SIG-M5 treated with dmso at 0.1 percent for 504 hours (cell line): ENCODE measurements around the gene HID1.
"Not testable (repeated sequence)": the region's sequence is repeated elsewhere in the genome, so short reads cannot be mapped to it uniquely, and the experiment has no call there.

ENCODE experiments used
- DNase-seq: peaks from one replicate; lab custom pipeline; 2025; ENCODE audit not compliant: unreplicated experiment; lab: John Stamatoyannopoulos, UW

Gene HID1

GRCh38 chr17:74972107-74972972 lies at the start of gene HID1:
Gene HID1 (minus strand): TSS chr17:74972759. CDS start chr17:74972656, 103 bp downstream.
- peak; percentile 46 for DNase-seq

GRCh38 chr17:75020331-75021110 lies 48.0 kb upstream of the HID1 start:
- no peak for DNase-seq

DNA sequence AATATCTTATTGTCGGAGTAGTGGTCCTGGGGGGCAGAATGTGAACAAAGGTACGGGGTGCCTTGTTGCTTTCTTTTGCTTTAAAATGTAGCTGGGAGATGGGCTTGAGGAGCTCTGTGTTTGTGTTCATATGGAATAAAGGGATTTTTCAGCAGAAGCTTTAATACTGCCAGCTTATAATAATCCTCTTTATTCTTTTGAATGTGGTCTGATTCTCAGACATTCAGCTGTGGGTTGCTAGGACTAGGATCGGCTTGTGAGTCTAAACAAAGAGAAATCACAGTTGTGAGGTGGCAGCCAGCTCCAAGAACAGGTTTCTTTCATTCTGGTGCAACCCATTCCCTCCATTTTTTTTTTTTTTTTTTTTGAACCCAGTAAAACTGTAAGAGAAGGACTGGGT lies 47.2 kb upstream of the HID1 start:
- no peak for DNase-seq

DNA sequence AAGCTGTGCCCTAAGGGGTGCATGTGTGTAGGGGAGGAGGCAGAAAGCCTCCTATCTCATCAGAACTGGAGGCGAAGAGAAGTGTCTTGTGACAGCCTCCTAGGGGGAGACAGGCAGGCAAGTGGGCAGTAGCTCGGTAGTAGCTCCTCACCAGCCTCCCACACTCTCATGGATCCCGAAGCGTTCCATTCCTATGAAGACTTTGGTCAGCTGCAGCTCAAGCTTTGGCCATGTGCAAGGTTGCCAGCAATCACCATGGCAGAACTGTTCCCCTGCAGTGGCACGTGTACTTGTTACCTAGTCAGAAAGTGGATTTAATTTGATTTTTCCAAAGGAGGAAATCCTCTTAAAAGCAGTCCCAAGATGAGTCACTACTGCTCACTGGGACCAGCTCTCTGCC lies 46.6 kb upstream of the HID1 start:
- DNase-seq = no peak

DNA sequence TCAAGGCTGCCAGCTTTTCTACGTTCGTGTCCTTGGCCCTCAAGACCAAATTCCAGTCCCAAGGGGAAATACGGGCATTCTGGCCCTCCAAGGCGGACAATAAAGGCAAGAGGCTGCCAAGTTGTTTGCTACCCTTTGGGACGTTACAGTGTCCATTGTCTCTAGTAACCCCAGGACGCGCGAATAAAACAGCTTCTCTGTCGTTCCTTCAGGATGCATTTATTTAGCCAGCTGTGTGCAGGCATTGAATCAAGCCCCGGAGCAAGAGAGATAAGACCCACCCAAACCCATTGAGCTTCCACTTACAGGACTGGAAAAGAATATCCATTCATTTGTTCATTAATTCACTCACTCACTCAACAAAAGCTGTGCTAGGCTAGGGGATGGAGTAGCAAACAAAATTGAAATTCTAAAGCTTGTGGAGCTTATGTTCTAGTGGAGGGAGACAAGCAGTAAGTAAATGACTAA lies 40.6 kb upstream of the HID1 start:
- no peak for DNase-seq

GRCh38 chr17:75012346-75013091 lies 40.0 kb upstream of the HID1 start, which contains the start of gene MRPL58:
Gene MRPL58 (plus strand): TSS chr17:75012670. CDS start chr17:75012687, 17 bp downstream.
- peak; percentile 78 for DNase-seq

DNA sequence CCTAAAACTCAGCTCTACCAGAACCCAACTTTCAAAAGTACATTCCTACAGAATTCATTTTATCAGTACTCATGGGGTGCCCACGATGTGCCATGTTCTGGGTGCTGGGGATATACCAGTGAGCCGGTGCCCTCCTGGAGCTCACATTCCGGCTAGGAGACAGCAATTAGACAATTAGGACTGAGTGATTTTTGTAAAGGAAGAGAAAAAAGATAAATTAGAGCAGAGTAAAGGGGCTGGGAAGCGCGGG lies 39.5 kb upstream of the HID1 start:
- no peak for DNase-seq

DNA sequence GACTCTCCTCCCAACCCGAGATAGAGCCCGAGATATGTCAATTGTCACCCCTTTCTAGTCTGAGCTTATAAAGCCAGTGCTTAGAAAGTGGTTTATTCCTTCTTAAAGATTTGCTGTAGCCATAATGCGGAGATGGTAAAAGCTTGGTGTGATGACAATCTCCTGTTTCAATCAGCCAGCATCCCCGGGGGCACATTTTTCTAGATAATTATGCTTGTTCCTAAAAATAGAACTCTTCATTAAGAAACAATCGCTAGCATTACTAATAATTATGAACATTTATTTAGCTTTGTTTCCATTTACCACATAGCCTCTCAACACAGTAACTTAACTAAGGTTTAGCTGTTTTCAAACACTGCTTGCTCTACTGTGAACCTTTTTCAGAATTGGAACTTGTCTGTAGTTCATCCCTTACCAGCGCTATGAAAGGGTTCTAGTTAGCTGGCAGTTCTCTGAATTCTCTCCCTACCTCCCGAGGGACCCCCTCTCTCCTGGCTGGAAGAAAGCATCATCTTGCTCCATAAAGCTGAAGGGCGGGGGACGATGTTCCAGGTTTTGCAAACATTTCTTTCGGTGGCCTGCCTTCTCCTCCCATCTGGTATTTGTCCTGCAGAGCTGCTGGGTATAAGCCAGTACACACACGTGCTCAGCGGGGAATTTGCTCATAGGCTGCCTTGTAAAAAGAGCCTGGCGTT lies 39.0 kb upstream of the HID1 start:
- DNase-seq = no peak

DNA sequence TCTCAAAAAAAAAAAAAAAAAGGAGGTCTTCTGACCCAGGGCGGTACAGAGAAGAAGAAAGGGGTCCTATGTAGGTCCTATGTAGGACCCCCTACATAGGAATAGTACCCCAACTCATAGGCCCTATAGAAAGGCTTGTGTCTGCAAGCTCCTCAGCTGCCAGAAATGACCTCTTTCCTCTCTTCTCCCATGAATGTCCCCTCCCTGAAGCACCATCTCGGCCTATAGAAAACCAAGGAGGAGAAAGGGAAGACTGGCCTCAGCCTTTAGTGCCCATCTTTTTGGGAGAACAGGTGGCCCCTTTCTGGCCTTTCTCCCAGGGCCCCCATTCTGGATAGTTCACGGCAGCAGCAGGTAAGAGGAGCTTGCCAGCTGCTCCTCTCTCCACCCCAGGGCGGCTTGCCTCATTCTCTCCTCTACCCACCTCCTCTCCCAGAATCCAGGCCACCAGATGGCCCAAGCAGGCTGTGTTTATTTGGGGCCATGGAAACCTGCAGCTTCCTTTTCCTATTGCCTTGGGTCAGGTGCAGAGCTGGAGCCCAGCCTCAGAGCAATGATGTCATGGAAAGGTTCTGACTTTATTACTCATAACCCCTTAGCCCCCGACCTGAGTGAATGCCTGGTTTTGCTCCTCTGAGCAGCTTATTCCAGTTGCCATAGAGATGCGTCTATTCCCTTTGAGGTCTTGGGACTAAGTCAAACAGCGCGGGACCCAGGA lies 38.3 kb upstream of the HID1 start:
- DNase-seq = no peak

- DNase-seq = no peak
Measured at GRCh38 chr17:75009139-75009724, 36.7 kb upstream of the HID1 start.

GRCh38 chr17:75008373-75008772 lies 35.8 kb upstream of the HID1 start:
- DNase-seq = no peak

- no peak for DNase-seq
Measured at GRCh38 chr17:75006653-75007052, 34.1 kb upstream of the HID1 start.

GRCh38 chr17:75006084-75006483 lies 33.5 kb upstream of the HID1 start:
- DNase-seq = not testable (repeated sequence)

- no peak for DNase-seq
Measured at GRCh38 chr17:75005291-75005690, 32.7 kb upstream of the HID1 start.

- no peak for DNase-seq
Measured at GRCh38 chr17:75004371-75004770, 31.8 kb upstream of the HID1 start.

- DNase-seq = no peak
Measured at GRCh38 chr17:75003957-75004355, 31.4 kb upstream of the HID1 start.

DNA sequence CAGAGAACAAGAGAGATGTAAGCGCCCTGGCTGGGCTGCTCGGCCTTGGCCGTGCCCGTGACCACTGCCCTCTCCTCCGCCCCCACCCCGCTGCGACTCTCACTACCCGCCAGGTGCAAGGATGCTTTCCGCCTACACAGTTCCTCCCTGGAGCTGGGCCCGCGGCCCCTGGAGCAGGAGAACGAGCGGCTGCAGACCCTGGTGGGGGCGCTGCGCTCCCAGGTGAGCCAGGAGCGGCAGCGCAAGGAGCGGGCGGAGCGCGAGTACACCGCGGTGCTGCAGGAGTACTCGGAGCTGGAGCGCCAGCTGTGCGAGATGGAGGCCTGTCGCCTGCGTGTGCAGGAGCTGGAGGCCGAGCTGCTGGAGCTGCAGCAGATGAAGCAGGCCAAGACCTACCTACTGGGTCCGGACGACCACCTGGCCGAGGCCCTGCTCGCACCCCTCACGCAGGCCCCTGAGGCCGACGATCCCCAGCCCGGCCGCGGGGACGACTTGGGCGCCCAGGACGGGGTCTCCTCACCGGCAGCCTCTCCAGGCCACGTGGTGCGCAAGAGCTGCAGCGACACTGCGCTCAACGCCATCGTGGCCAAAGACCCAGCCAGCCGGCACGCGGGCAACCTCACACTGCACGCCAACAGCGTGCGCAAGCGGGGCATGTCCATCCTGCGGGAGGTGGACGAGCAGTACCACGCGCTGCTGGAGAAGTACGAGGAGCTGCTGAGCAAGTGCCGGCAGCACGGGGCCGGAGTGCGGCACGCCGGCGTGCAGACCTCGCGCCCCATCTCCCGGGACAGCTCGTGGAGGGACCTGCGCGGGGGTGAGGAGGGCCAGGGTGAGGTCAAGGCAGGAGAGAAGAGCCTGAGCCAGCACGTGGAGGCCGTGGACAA lies 30.8 kb upstream of the HID1 start:
- DNase-seq = no peak

- DNase-seq = no peak
Measured at GRCh38 chr17:75001915-75002843, 29.6 kb upstream of the HID1 start.
